Vagina (tissue), 1 donor: ENCODE data around the gene NCKAP1. TPM values are rescaled to one million over a fixed set of nuclear protein-coding genes. Genes with fewer than 3 reads are reported as not detected.

Experiments
- small RNA-seq: library from RNA; depleted of rRNA; stranded (forward); fragments of <200 nt; gene quantifications from one replicate; pipeline ENCODE3, GENCODE V24; 2016
- total RNA-seq: library from RNA; depleted of rRNA; stranded (reverse); fragments of >200 nt; gene quantifications from one replicate; pipeline ENCODE4 v1.2.3, GENCODE V29; 2016

Gene NCKAP1
- total RNA-seq, 1 donor from 2014 or later: 135 TPM

Small RNA genes within 50 kb of the gene (small RNA-seq; reads per million reads assigned to genes)
- gene RF00019 (not detected), gene RF00599 (not detected), gene RNU6-1122P (not detected)

Other genes with a start within 250 kb of the NCKAP1 start
- gene FRZB, start 171.8 kb downstream of the NCKAP1 start, total RNA-seq: 3.9 TPM
- 1.7 TPM for gene DUSP19, start 40.3 kb upstream of the NCKAP1 start, total RNA-seq
- gene NUP35, start 86.0 kb upstream of the NCKAP1 start, total RNA-seq: 18.4 TPM